ENCODE measurements around the gene LSS. TPM values are rescaled to one million over a fixed set of nuclear protein-coding genes. Genes with fewer than 3 reads are reported as not detected.

Gene LSS
- 414 and 465 TPM in 2 replicates for total RNA-seq

DNA sequence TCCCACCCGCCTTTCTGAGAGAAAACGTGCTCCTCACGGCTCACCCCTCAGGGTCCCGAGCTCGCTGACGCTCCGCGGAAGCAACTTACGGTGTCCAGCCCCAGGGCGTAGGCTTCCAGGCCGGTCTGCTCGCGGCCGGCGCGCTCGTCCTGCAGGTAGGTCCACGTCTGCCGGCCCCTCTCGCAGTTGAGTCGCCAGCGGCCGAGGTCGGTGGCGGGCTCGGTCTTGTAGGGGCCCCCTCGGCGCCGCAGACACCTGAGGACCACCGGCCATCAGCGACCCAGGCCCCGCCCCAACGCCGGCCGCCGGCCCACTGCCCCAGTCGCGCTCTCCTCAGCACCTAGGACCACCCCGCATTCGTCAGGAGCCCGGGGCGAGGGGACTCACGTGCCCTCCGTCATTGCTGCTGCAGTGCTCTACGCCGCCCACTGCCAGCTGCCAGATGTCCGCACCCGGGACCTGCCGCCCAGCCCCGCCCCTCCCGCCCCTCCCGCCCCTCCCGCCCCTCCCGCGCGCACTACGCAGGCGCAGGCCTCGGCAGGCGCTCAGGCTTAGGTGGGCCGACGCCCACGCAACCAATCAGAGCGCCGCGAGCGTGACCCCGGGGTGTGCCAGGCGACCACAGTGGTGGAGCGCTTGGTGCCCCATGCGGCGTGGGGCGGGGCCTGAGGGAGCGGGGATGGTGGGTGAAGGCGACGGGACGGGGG is at the start of gene LSS:
Gene LSS, minus strand, starts transcription at position 430 of the 707 bp plus-strand sequence. Its CDS starts 29 bp downstream, at position 401.

DNA sequence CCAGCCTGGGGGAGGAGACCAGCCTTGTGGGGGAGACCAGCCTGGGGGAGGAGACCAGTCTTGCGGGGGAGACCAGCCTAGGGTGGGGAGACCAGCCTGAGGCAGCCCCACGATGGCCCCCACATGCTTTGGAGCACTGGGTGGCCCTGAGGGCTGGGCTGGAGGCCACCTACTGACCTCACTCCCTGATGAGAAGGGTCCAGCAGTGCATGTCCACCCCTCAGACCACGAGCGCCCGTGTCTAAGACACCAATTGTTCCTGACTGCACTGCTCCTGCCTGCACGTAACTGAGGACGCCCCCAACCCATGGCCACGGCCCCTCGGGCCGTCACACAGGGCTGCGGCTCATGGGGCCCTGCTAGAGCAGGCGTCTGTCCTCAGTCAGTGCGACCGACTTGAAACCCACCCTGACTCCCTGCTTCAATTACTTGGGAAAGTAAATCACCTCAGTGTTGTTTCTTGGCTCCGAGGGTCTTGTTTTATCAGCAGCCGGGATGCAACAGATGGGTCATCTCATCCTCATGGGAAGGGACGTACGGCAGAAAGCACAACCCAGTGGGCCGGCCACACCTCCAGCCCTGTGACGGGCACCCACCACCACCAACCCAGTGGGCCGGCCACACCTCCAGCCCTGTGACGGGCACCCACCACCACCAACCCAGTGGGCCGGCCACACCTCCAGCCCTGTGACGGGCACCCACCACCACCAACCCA is 44.5 kb downstream of the LSS start, which contains the start of gene SPATC1L:
Gene SPATC1L, minus strand, starts transcription at position 550 of the 715 bp plus-strand sequence. CDS start 1,643 bp downstream, outside the sequence.

DNA sequence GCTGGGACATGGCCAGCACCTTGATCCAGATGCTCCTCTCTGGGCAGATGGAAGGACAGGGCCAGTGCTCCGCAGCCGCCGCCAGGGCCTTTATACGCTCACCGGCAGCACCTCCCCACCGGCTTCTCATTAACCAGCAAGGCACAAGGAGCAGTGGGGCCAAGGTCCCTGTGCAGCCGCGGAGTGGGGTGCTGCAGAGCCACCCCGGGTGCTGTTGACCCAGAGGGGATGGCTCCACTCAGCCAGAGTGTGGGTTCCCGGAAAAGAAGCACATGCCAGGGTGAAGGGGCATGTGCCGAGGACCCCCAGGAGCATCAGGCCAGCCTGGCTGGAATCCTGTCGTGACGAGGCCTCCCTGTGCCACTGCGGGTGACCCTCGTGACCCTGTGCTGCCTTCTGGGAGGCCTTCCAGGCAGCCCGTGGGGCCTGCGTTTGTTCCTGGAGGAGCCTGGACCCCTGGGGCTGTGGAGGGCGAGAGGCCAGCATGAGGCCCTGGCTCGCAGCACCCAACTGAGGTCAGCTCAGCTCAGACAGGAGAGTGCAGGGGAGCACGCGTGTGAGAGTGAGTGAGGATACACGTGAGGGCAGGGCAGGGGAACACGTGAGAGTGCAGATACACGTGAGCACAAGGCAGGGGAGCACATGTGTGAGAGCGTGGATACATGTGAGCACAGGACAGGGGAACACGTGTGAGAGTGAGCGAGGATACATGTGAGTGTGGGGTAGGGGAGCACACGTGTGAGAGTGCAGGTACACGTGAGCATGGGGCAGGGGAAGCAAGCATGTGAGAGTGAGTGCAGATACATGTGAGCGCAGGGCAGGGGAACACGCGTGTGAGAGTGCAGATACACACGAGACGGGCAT is 72.8 kb downstream of the LSS start, which contains the start of gene FTCD:
Gene FTCD, minus strand, starts transcription at position 66 of the 864 bp plus-strand sequence. Its CDS starts 56 bp downstream, at position 10.

Other genes with a start within 250 kb of the LSS start
- 5,604 and 6,263 TPM in 2 replicates for gene COL6A1, start 247.0 kb downstream of the LSS start, total RNA-seq
- gene COL6A2, start 130.7 kb downstream of the LSS start, total RNA-seq = 4,246 and 4,806 TPM in 2 replicates
- 0.32 TPM in 1 of 2 replicates, not detected in the other for gene FTCD, start 73.2 kb downstream of the LSS start, total RNA-seq
- 4.4 and 10.1 TPM in 2 replicates for gene SPATC1L, start 44.3 kb downstream of the LSS start, total RNA-seq
- gene MCM3AP, start 56.8 kb upstream of the LSS start, total RNA-seq = 71.4 and 108 TPM in 2 replicates
- 8.4 and 10.2 TPM in 2 replicates for gene YBEY, start 57.6 kb upstream of the LSS start, total RNA-seq
- gene C21orf58, start 95.1 kb upstream of the LSS start, total RNA-seq = 1.9 and 2.6 TPM in 2 replicates
- 19.4 and 27.1 TPM in 2 replicates for gene PCNT, start 95.4 kb upstream of the LSS start, total RNA-seq
- gene DIP2A, start 230.1 kb upstream of the LSS start, total RNA-seq = 30.8 and 36.0 TPM in 2 replicates

All from hair follicle dermal papilla cell (primary cell).